Smooth muscle cell (in vitro differentiated cells): Measurements from ENCODE around the gene TIMP1. TPM values are rescaled to one million over a fixed set of nuclear protein-coding genes. Genes with fewer than 3 reads are reported as not detected.

Experiments
- DNase-seq: peaks from one replicate; lab custom pipeline; 2025; ENCODE audit not compliant: unreplicated experiment; lab: John Stamatoyannopoulos, UW
- H2AFZ ChIP-seq: fragments of 200-600 bp; sonication (generic); 2 replicates; pipeline ENCODE4 v1.6.0; 2016; ENCODE audit warnings: antibody characterized with exemption, low read depth, mild to moderate bottlenecking
- H3F3A ChIP-seq: fragments of 200-600 bp; sonication (generic); 2 replicates; pipeline ENCODE4 v1.6.0; 2017; ENCODE audit warnings: antibody characterized with exemption, low read depth
- H3K27ac ChIP-seq: fragments of 200-600 bp; sonication (generic); 2 replicates; pipeline ENCODE4 v1.5.1; 2016; ENCODE audit warnings: low read depth, mild to moderate bottlenecking
- H3K27me3 ChIP-seq: fragments of 200-600 bp; sonication (generic); 2 replicates; pipeline ENCODE4 v1.6.1; 2016; ENCODE audit warnings: low read depth, mild to moderate bottlenecking
- H3K36me3 ChIP-seq: fragments of 200-600 bp; sonication (generic); 2 replicates; pipeline ENCODE4 v1.5.1; 2016; ENCODE audit warnings: low read depth
- H3K4me1 ChIP-seq: fragments of 200-600 bp; sonication (generic); 2 replicates; pipeline ENCODE4 v1.5.1; 2016; ENCODE audit warnings: low read depth
- H3K4me2 ChIP-seq: fragments of 200-600 bp; sonication (generic); 2 replicates; pipeline ENCODE4 v1.6.0; 2016; ENCODE audit warnings: mild to moderate bottlenecking
- H3K4me3 ChIP-seq: fragments of 200-600 bp; sonication (generic); 2 replicates; pipeline ENCODE4 v1.5.1; 2016; ENCODE audit warnings: mild to moderate bottlenecking
- H3K79me2 ChIP-seq: fragments of 200-600 bp; sonication (generic); 2 replicates; pipeline ENCODE4 v1.6.0; 2016; ENCODE audit warnings: low read depth, mild to moderate bottlenecking
- H3K9ac ChIP-seq: fragments of 200-600 bp; sonication (generic); 2 replicates; pipeline ENCODE4 v1.6.0; 2016; ENCODE audit warnings: low read depth
- H3K9me3 ChIP-seq: fragments of 200-600 bp; sonication (generic); replicated peaks from 2 replicates; pipeline ENCODE4 v1.5.1; 2016; ENCODE audit warnings: low read depth
- H4K20me1 ChIP-seq: fragments of 200-600 bp; sonication (generic); 2 replicates; pipeline ENCODE4 v1.6.0; 2016; ENCODE audit warnings: low read depth
- CTCF ChIP-seq: fragments of 200-600 bp; sonication (generic); IDR thresholded peaks from 2 replicates; pipeline ENCODE4 v1.5.1; 2017; ENCODE audit warnings: borderline replicate concordance, mild to moderate bottlenecking, antibody characterized with exemption; ENCODE audit not compliant: insufficient read depth, poor library complexity, severe bottlenecking
- WGBS: methylation state at CpG from one replicate; pipeline ENCODE4 v1.1.7; 2016; ENCODE audit warnings: low lambda C conversion rate; 5-methylcytosine and 5-hydroxymethylcytosine counted together
- polyA plus RNA-seq: library from polyadenylated mRNA; unstranded; fragments of >200 nt; fragmentation: Nextera tagmentation; extraction: Ambion mirVana; gene quantifications from 2 replicates; pipeline ENCODE4 v1.2.1, GENCODE V29; 2016
- total RNA-seq: library from RNA; depleted of rRNA; stranded (reverse); fragments of >200 nt; gene quantifications from 2 replicates; pipeline ENCODE4 v1.2.3, GENCODE V29; 2014

TIMP1 gene
- total and polyA plus RNA-seq, 2 experiments from 2014 or later = 3,796 to 15,830 TPM

GRCh38 chrX:47612418-47612817 is 30.2 kb downstream of the TIMP1 start:
- no peak for TF ChIP-seq CTCF
- H3K4me2 ChIP-seq = no peak overlapping the region
- H3K27ac ChIP-seq = no peak overlapping the region
- no peak for DNase-seq
- no peaks in the 10 kb centered on the region for H4K20me1 ChIP-seq
- H3K4me3 ChIP-seq = no peak overlapping the region
- H2AFZ ChIP-seq = no peak overlapping the region
- no peaks in the 10 kb centered on the region for H3K9me3 ChIP-seq
- H3K27me3 ChIP-seq = no peaks in the 10 kb centered on the region
- H3K79me2 ChIP-seq = no peaks in the 10 kb centered on the region
- H3K9ac ChIP-seq = no peak overlapping the region
- no peaks in the 10 kb centered on the region for H3K36me3 ChIP-seq
- no peaks in the 10 kb centered on the region for H3F3A ChIP-seq
- no peaks in the 10 kb centered on the region for H3K4me1 ChIP-seq

GRCh38 chrX:47613082-47613481 is 30.8 kb downstream of the TIMP1 start:
- Histone ChIP-seq H2AFZ (no peak overlapping the region), H3K4me2 (no peak overlapping the region), H3K9ac (no peak overlapping the region), H3K27me3 (no peaks in the 10 kb centered on the region), H3F3A (no peaks in the 10 kb centered on the region), H3K79me2 (no peaks in the 10 kb centered on the region), H4K20me1 (no peaks in the 10 kb centered on the region), H3K27ac (no peak overlapping the region), H3K4me3 (no peak overlapping the region), H3K4me1 (no peaks in the 10 kb centered on the region), H3K36me3 (no peaks in the 10 kb centered on the region), H3K9me3 (no peaks in the 10 kb centered on the region)
- DNase-seq = no peak
- TF ChIP-seq CTCF = no peak
- WGBS = 89% methylated on average over 8 of the region's 8 CpGs

GRCh38 chrX:47614618-47615017 is 32.4 kb downstream of the TIMP1 start:
- no peaks in the 10 kb centered on the region for H3K79me2 ChIP-seq
- TF ChIP-seq CTCF = no peak
- no peak overlapping the region for H3K27ac ChIP-seq
- no peaks in the 10 kb centered on the region for H3K9me3 ChIP-seq
- H3K9ac ChIP-seq = no peak overlapping the region
- H3K4me3 ChIP-seq = no peak overlapping the region
- no peaks in the 10 kb centered on the region for H3K27me3 ChIP-seq
- no peak for DNase-seq
- H3K4me2 ChIP-seq = no peak overlapping the region
- 80% methylated on average over 5 of the region's 5 CpGs for WGBS
- H4K20me1 ChIP-seq = no peaks in the 10 kb centered on the region
- no peak overlapping the region for H2AFZ ChIP-seq
- no peaks in the 10 kb centered on the region for H3F3A ChIP-seq
- H3K4me1 ChIP-seq = no peaks in the 10 kb centered on the region
- no peaks in the 10 kb centered on the region for H3K36me3 ChIP-seq

GRCh38 chrX:47618923-47619485 is 36.8 kb downstream of the TIMP1 start:
- H3K79me2 ChIP-seq = no peaks in the 10 kb centered on the region
- WGBS = 51% methylated on average over 30 of the region's 32 CpGs
- DNase-seq = no peak
- H4K20me1 ChIP-seq = no peaks in the 10 kb centered on the region
- H3K9ac ChIP-seq = no peak overlapping the region
- no peak for TF ChIP-seq CTCF
- peak overlapping the region; percentile 77 for H3K4me2 ChIP-seq
- H3K36me3 ChIP-seq = no peaks in the 10 kb centered on the region
- no peaks in the 10 kb centered on the region for H3K9me3 ChIP-seq
- no peaks in the 10 kb centered on the region for H3F3A ChIP-seq
- H3K27me3 ChIP-seq = no peaks in the 10 kb centered on the region
- H2AFZ ChIP-seq = no peak overlapping the region
- H3K4me1 ChIP-seq = no peaks in the 10 kb centered on the region
- no peak overlapping the region for H3K27ac ChIP-seq
- H3K4me3 ChIP-seq = peak overlapping the region; percentile 39
